SJCRH30 (cell line): ENCODE data around the gene MACROH2A2. TPM values are rescaled to one million over a fixed set of nuclear protein-coding genes. Genes with fewer than 3 reads are reported as not detected.
A peak's percentile ranks its signal among the peaks of the same experiment; 100 is the strongest.
"Not testable (repeated sequence)": the region's sequence is repeated elsewhere in the genome, so short reads cannot be mapped to it uniquely, and the experiment has no call there.

Source experiments
- DNase-seq, 2 experiments: peaks; one replicate each; pipeline ENCODE4 v3.0.0-alpha.2; 2015 to 2020
- H3K27ac ChIP-seq: fragments of 250-450 bp; sonication (Bioruptor Pico); 2 replicates; pipeline ENCODE4 v1.5.1; 2020; ENCODE audit warnings: mild to moderate bottlenecking, moderate library complexity
- H3K27me3 ChIP-seq: fragments of 250-450 bp; sonication (Bioruptor Pico); 2 replicates; pipeline ENCODE4 v1.5.1; 2020; ENCODE audit warnings: mild to moderate bottlenecking, moderate library complexity
- H3K36me3 ChIP-seq: fragments of 250-450 bp; sonication (Bioruptor Pico); 2 replicates; pipeline ENCODE4 v1.5.1; 2020; ENCODE audit warnings: mild to moderate bottlenecking, moderate library complexity
- H3K4me1 ChIP-seq: fragments of 250-450 bp; sonication (Bioruptor Pico); 2 replicates; pipeline ENCODE4 v1.5.1; 2020; ENCODE audit warnings: mild to moderate bottlenecking, moderate library complexity
- H3K4me3 ChIP-seq: fragments of 250-450 bp; sonication (Bioruptor Pico); 2 replicates; pipeline ENCODE4 v1.5.1; 2020; ENCODE audit warnings: mild to moderate bottlenecking, moderate library complexity
- H3K9me3 ChIP-seq: fragments of 250-450 bp; sonication (Bioruptor Pico); replicated peaks from 2 replicates; pipeline ENCODE4 v1.5.1; 2020; ENCODE audit warnings: mild to moderate bottlenecking, moderate library complexity
- total RNA-seq: library from RNA; depleted of rRNA; stranded (reverse); fragments of >200 nt; shearing (Covaris generic); gene quantifications from 2 replicates; pipeline ENCODE4 v1.2.3, GENCODE V29; 2014; rRNA removed

The MACROH2A2 gene
- total RNA-seq = 13.2 and 14.1 TPM in 2 replicates

- H3K36me3 ChIP-seq = no peaks in the 10 kb centered on the region
- peak within 1 kb of the TSS; percentile 68 for H3K4me3 ChIP-seq
- H3K9me3 ChIP-seq = no peaks in the 10 kb centered on the region
- 0 out of 2 replicates have a peak, but pooled peaks cover 4% of the 10 kb centered on the region for H3K27me3 ChIP-seq
- peak; percentile 43 to 61 for DNase-seq
- H3K27ac ChIP-seq = peak within 1 kb of the TSS; percentile 64
- no peaks in the 10 kb centered on the region for H3K4me1 ChIP-seq
Measured at GRCh38 chr10:70052462-70053217, at the start of gene MACROH2A2. TSS of gene MACROH2A2 (plus strand) at chr10:70052846. CDS start at chr10:70075659, 22,813 bp downstream.

DNA sequence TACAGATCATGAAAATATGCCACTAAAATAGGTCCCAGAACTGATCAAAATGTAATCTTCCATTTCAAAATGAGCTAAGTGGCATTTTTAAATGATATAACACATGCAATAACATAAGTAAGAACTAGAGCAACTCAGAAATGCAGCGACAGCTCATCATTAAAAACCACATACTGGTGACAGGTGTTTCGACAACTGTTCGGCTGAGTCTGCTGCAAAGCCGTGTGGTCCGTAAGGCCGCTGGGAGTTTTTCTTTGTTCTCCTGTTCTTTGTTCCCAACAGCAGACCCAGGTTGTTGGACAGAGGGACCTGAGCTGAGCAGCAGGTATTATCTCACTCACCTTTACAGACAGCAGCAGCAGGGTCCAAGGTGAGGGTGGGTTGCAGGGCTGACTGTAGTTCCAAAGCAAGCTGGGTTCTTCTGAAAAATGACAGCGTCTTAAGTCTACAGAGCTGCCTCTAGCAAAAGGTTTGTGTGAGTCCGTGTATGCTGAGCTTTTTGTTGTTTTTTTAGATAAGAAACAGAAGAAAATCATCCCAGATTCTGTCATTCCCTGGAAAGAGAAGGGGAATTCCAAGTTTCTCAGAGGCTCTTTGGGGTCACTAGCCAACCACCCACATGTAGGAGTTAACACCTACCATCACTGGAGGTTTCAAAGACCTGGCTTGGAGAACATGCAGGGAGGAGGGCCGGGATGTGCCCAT is 45.4 kb upstream of the MACROH2A2 start:
- H3K4me1 ChIP-seq = peaks cover 11% of the 10 kb centered on the region
- peak; percentile 41 to 70 for DNase-seq
- H3K4me3 ChIP-seq = no peak overlapping the region

GRCh38 chr10:70031215-70031614 is 21.4 kb upstream of the MACROH2A2 start:
- no peaks in the 10 kb centered on the region; the same call in 1 of the 2 replicates for H3K9me3 ChIP-seq
- no peaks in the 10 kb centered on the region for H3K36me3 ChIP-seq
- no peak overlapping the region for H3K27ac ChIP-seq
- no peaks in the 10 kb centered on the region for H3K27me3 ChIP-seq
- no peaks in the 10 kb centered on the region for H3K4me1 ChIP-seq
- H3K4me3 ChIP-seq = no peak overlapping the region
- no peak for DNase-seq

More for the DNA sequence above, 45.4 kb upstream of the MACROH2A2 start:
- Histone ChIP-seq H3K9me3 (no peaks in the 10 kb centered on the region), H3K27ac (peak overlapping the region; percentile 59), H3K36me3 (no peaks in the 10 kb centered on the region), H3K27me3 (no peaks in the 10 kb centered on the region)

DNA sequence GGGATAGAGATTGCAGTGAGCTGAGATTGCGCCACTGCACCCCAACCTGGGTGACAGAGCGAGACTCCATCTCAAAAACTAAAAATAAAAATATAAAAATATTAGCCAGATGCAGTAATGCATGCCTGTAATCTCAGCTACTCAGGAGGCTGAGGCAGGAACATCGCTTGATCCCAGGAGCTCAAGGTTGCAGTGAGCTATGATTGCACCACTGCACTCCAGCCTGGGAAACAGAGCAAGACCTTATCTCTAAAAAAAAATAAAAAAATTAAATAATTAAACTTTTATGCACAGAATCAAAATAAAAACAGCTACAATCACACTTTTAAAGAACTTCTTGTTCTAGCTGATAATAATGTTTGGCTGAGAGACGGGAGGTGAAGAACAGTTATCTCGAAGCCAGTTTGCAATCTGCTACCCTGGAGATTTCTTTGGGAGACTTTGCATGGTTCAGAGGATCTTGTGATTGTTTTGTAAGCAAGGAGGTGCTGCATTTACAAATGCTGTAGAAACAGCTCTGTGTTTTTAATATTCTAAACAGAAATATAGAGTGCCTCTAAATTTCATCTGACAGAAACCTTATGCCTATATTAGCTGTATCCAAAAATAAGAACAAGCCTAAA is 19.9 kb upstream of the MACROH2A2 start:
- H3K4me1 ChIP-seq = no peaks in the 10 kb centered on the region

DNA sequence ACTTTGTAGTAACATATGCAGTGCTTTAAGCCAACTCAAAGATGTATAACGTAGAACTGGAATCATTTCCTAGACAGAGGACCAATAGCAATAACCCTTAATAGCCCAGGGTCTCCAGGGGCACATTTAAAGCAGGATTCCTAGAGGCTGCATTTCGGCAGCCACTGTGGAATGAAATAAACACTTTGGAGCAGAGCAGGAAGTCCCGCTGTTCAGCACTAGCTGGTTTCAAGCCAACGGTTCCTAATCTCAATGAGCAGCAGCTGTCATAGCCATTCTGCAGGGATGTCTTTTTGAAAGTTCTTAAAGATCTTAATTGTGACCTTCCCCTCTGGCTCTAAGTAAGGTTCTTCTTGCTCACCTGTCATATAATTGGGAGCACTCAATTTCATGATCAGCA is 18.4 kb upstream of the MACROH2A2 start:
- Histone ChIP-seq H3K4me1 (no peaks in the 10 kb centered on the region), H3K4me3 (no peak overlapping the region), H3K27ac (no peak overlapping the region), H3K9me3 (no peaks in the 10 kb centered on the region; the same call in 1 of the 2 replicates), H3K27me3 (no peaks in the 10 kb centered on the region), H3K36me3 (no peaks in the 10 kb centered on the region)
- peak; percentile 12 to 34 for DNase-seq

More for the DNA sequence above, 19.9 kb upstream of the MACROH2A2 start:
- Histone ChIP-seq H3K9me3 (no peaks in the 10 kb centered on the region; the same call in 1 of the 2 replicates), H3K27ac (no peak overlapping the region), H3K4me3 (no peak overlapping the region), H3K36me3 (no peaks in the 10 kb centered on the region), H3K27me3 (no peaks in the 10 kb centered on the region)
- DNase-seq = no peak

DNA sequence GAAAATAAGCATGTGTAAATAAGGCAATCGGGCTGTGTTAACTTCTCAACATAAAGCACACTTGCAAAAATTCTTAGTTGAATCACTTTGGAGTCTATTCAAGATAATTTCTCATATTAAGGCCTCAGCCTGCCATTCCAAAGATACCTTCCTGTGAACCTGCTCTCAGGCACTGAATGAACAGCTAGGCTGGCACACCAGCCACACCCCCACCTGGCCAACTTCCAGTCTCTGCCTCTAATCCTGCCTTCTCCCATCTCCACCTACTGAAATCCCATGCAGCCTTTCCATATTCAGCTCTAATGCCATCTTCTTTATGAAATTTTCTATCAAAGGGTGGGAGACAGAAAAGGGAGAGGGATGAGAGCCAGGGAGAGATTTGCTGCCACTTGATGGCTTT is 17.1 kb upstream of the MACROH2A2 start:
- Histone ChIP-seq H3K27me3 (no peaks in the 10 kb centered on the region), H3K36me3 (no peaks in the 10 kb centered on the region), H3K4me1 (no peaks in the 10 kb centered on the region), H3K9me3 (no peaks in the 10 kb centered on the region; the same call in 1 of the 2 replicates), H3K4me3 (no peak overlapping the region), H3K27ac (no peak overlapping the region)
- DNase-seq = no peak

DNA sequence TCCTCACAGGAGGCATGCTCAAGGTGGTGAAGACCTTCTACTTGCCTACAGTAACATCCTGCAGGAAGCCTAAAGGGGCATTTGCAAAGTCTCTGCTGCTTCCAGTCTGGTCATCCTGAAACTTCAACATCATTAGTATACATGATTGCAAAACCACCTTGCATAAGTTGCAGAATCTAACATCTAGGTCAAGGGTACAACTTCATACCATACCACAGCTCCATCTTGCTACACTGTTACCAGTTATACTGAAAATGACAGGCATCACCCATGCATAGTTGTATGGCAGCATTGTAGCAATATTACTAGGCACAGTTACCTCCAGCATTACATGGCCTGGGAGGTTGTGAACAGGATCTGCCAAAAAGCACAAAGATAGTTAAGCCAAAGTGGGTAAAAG is 13.7 kb upstream of the MACROH2A2 start:
- Histone ChIP-seq H3K4me3 (no peak overlapping the region), H3K27ac (no peak overlapping the region), H3K9me3 (no peaks in the 10 kb centered on the region), H3K4me1 (no peaks in the 10 kb centered on the region), H3K36me3 (no peaks in the 10 kb centered on the region), H3K27me3 (no peaks in the 10 kb centered on the region)
- DNase-seq = no peak

GRCh38 chr10:70041016-70041415 is 11.6 kb upstream of the MACROH2A2 start:
- Histone ChIP-seq H3K27me3 (no peaks in the 10 kb centered on the region), H3K36me3 (no peaks in the 10 kb centered on the region), H3K9me3 (no peaks in the 10 kb centered on the region), H3K4me3 (no peak overlapping the region), H3K27ac (no peak overlapping the region), H3K4me1 (no peaks in the 10 kb centered on the region)
- DNase-seq = no peak

DNA sequence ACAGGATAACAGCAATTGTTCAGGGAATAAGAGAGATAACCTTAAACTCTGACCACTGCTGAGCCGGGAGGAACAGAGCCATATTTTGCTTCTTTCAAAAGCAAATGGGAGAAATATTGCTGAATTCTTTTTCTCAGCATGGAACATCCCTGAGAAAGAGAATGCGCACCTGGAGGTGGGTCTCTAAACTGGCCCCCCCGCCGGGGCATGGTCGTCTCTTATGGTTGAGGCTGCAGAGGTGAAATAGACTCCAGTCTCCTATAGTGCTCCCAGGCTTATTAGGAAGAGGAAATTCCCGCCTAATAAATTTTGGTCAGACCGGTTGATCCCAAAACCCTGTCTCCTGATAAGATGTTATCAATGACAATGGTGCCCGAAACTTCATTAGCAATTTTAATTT is 10.9 kb upstream of the MACROH2A2 start:
- DNase-seq, H3K9me3 ChIP-seq, H3K27me3 ChIP-seq, H3K36me3 ChIP-seq, H3K27ac ChIP-seq, H3K4me3 ChIP-seq, H3K4me1 ChIP-seq: not testable (repeated sequence)

DNA sequence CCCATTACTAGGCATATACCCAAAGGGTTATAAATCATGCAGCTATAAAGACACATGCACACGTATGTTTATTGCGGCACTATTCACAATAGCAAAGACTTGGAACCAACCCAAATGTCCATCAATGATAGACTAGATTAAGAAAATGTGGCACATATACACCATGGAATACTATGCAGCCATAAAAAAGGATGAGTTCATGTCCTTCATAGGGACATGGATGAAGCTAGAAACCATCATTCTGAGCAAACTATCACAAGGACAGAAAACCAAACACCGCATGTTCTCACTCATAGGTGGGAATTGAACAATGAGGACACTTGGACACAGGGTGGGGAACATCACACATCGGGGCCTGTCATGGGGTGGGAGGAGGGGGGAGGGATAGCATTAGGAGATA is 5.6 kb upstream of the MACROH2A2 start:
- H3K9me3 ChIP-seq, H3K4me3 ChIP-seq, H3K4me1 ChIP-seq, H3K27ac ChIP-seq, DNase-seq, H3K36me3 ChIP-seq, H3K27me3 ChIP-seq: not testable (repeated sequence)

DNA sequence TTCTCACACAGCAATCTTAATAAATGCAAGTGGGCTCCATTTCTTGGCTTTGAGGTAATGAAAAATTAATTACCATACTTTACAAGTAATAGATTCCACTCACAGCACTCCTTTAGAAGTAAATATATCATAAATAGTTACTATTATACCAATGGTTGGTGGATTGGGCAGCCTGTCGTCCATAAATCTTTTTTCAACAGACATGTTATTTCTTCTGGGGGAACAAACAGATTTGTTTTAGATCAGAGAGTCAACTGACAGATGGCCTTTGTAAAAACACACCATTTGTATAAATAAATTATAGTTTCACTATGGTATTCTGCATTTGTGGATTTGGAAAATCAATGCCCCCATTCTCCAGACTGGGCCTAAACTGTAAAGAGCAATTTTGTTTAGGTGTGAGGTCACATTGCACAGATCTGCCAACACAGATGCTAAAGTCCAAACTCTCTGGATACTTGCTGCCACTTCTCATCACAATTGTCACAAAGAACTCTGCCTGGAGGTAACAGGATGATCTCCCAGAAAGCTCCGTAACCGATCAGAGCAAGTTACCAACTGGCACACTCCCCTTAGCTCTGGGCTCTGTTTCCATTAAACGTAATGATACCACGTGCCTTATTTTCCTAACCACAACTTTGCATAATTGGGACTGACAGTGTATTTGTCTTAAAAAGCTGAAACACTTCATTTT is 4.5 kb upstream of the MACROH2A2 start:
- no peak overlapping the region for H3K27ac ChIP-seq

DNA sequence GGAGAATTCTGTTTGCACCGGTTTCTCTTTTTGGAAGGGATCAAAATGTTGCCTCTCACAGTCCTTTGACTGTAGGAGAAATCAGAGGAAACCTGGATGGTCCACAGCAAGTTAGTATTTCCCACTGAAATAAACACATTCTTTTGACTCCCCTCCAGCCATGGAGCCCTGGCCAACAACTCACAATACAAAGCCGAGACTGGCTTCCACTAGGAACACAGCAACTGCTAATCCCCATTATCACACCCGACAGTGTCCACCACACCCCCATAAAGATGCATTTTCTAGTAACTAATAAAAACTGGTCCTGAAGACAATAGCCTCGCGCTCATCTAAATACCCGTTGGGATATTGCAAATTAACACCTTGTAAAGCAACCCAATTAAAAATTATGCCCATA is 798 bp upstream of the MACROH2A2 start:
- H3K27ac ChIP-seq = no peak overlapping the region
- no peaks in the 10 kb centered on the region for H3K4me1 ChIP-seq
- H3K36me3 ChIP-seq = no peaks in the 10 kb centered on the region
- 0 out of 2 replicates have a peak, but pooled peaks cover 4% of the 10 kb centered on the region for H3K27me3 ChIP-seq
- H3K4me3 ChIP-seq = peak overlapping the region; percentile 68
- H3K9me3 ChIP-seq = no peaks in the 10 kb centered on the region
- peak in 1 of 2 experiments; percentile 9 for DNase-seq

More for the DNA sequence above, 4.5 kb upstream of the MACROH2A2 start:
- Histone ChIP-seq H3K4me3 (no peak overlapping the region), H3K36me3 (no peaks in the 10 kb centered on the region), H3K27me3 (0 out of 2 replicates have a peak, but pooled peaks cover 4% of the 10 kb centered on the region), H3K4me1 (no peaks in the 10 kb centered on the region), H3K9me3 (no peaks in the 10 kb centered on the region)
- no peak for DNase-seq

GRCh38 chr10:70053218-70053840 is 683 bp downstream of the MACROH2A2 start:
- Histone ChIP-seq H3K27me3 (0 out of 2 replicates have a peak, but pooled peaks cover 4% of the 10 kb centered on the region), H3K4me3 (peak overlapping the region; percentile 68), H3K4me1 (no peaks in the 10 kb centered on the region), H3K9me3 (no peaks in the 10 kb centered on the region), H3K27ac (peak overlapping the region; percentile 64), H3K36me3 (no peaks in the 10 kb centered on the region)
- peak; percentile 12 to 20 for DNase-seq

GRCh38 chr10:70053841-70054288 is 1.2 kb downstream of the MACROH2A2 start:
- peak; percentile 30 to 36 for DNase-seq
- H3K4me1 ChIP-seq = no peaks in the 10 kb centered on the region
- H3K27ac ChIP-seq = peak overlapping the region; percentile 20; the same call in 1 of the 2 replicates

More at GRCh38 chr10:70053841-70054288, 1.2 kb downstream of the MACROH2A2 start:
- Histone ChIP-seq H3K4me3 (peak overlapping the region; percentile 68), H3K27me3 (0 out of 2 replicates have a peak, but pooled peaks cover 4% of the 10 kb centered on the region), H3K36me3 (no peaks in the 10 kb centered on the region), H3K9me3 (no peaks in the 10 kb centered on the region)
